ENCODE data around the gene SARDH. TPM values are rescaled to one million over a fixed set of nuclear protein-coding genes. Genes with fewer than 3 reads are reported as not detected.

The SARDH gene
- total RNA-seq, 1 donor from 2014 or later, result 12.9 TPM

- H3K9me3 Mint-ChIP-seq, result no peaks in the 10 kb centered on the region
- DNase-seq (ENCODE audit: low spot score in 2 of 2, unreplicated experiment in 2 of 2), result no peak
- no peaks in the 10 kb centered on the region for H3K36me3 Mint-ChIP-seq
- peaks cover 90% of the 10 kb centered on the region for H3K27me3 Mint-ChIP-seq (ENCODE audit: low read depth)
- H3K27ac Mint-ChIP-seq, result no peak overlapping the region
- H3K4me3 Mint-ChIP-seq, result no peak overlapping the region
- no peak for TF ChIP-seq CTCF (IDR thresholded peaks at IDR 0.05; ENCODE audit: unreplicated experiment)
- no peaks in the 10 kb centered on the region for H3K4me1 Mint-ChIP-seq
These were observed 123.5 kb downstream of the SARDH start for GRCh38 chr9:133614678-133615077.

GRCh38 chr9:133614056-133614455 lies 124.1 kb downstream of the SARDH start:
- peaks cover 89% of the 10 kb centered on the region for H3K27me3 Mint-ChIP-seq (ENCODE audit: low read depth)

More at GRCh38 chr9:133614056-133614455, 124.1 kb downstream of the SARDH start:
- Mint-ChIP-seq H3K27ac (no peak overlapping the region), H3K9me3 (no peaks in the 10 kb centered on the region), H3K4me3 (no peak overlapping the region), H3K4me1 (no peaks in the 10 kb centered on the region), H3K36me3 (no peaks in the 10 kb centered on the region)
- DNase-seq (ENCODE audit: low spot score in 2 of 2, unreplicated experiment in 2 of 2), result no peak
- no peak for TF ChIP-seq CTCF (IDR thresholded peaks at IDR 0.05; ENCODE audit: unreplicated experiment)

Other genes starting within 250 kb of the SARDH start
- not detected in 3 replicates for gene MYMK, start 213.4 kb downstream of the SARDH start, total RNA-seq
- 6.2 to 7.0 TPM (median 6.5 TPM) in 3 replicates for gene ADAMTSL2, start 203.6 kb downstream of the SARDH start, total RNA-seq
- gene FAM163B, start 129.0 kb downstream of the SARDH start, total RNA-seq, result 0.22 to 0.72 TPM (median 0.72 TPM) in 3 replicates
- not detected in 3 replicates for gene DBH, start 102.0 kb downstream of the SARDH start, total RNA-seq

Data from mesothelial cell of epicardium (in vitro differentiated cells).